ENCODE measurements around the gene SLC9B2.

DNA sequence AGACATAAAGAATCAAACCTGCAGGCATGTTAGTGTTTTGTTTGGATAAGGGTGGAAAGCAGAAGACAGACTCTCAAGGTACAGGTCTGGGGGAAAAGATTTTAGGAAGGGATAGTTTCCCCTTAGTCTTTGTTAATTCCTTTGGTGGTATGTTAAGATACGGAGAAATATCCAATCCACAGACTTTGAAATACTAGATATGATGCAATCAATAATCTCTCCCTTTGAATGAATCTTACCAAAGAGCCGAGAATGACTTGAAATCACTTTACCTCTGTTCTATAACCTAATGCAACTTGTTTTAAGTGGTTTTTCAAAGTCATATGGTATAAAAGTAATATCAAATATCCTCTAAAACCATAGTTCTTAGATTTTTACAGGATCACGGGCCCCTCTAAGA is 28.3 kb upstream of the SLC9B2 start:
- TF ChIP-seq, protein P1, sequence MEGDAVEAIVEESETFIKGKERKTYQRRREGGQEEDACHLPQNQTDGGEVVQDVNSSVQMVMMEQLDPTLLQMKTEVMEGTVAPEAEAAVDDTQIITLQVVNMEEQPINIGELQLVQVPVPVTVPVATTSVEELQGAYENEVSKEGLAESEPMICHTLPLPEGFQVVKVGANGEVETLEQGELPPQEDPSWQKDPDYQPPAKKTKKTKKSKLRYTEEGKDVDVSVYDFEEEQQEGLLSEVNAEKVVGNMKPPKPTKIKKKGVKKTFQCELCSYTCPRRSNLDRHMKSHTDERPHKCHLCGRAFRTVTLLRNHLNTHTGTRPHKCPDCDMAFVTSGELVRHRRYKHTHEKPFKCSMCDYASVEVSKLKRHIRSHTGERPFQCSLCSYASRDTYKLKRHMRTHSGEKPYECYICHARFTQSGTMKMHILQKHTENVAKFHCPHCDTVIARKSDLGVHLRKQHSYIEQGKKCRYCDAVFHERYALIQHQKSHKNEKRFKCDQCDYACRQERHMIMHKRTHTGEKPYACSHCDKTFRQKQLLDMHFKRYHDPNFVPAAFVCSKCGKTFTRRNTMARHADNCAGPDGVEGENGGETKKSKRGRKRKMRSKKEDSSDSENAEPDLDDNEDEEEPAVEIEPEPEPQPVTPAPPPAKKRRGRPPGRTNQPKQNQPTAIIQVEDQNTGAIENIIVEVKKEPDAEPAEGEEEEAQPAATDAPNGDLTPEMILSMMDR (conservative IDR thresholded peaks at IDR 0.05): no peak
- no peak for TF ChIP-seq EZH2 (IDR thresholded peaks at IDR 0.05; ENCODE audit: low read depth)

Data from PC-9 (cell line).